HepG2 (cell line): ENCODE data around the gene AKAP8L. TPM values are rescaled to one million over a fixed set of nuclear protein-coding genes. Genes with fewer than 3 reads are reported as not detected.

Experiments
- microRNA counts: library from miRNA; unstranded; fragments of <30 nt; microRNA quantifications from one replicate; lab custom pipeline; 2015
- microRNA-seq: library from miRNA; unstranded; fragments of <30 nt; microRNA quantifications from one replicate; pipeline ENCODE4, GENCODE V29; 2020
- polyA plus RNA-seq, 8 experiments: library from polyadenylated mRNA; depleted of rRNA in 3 of 8; stranded (reverse) in 7 of 8; unstranded in 1 of 8; fragments of >200 nt; fragmentation: Illumina TruSeq in 4 of 8; extraction: Trizol in 4 of 8; gene quantifications; 2 replicates each; pipeline versions ENCODE4 v1.2.1 to v1.2.3, GENCODE V29; 2011 to 2016; ENCODE audit warnings: low read depth in 4 of 8, missing spikeins in 1 of 8, mixed read lengths in 1 of 8; ENCODE audit not compliant: insufficient read depth in 1 of 8
- small RNA-seq, 3 experiments: library from RNA; depleted of rRNA; stranded (forward); fragments of <200 nt; gene quantifications; one replicate each; pipeline ENCODE3, GENCODE V24; 2012; ENCODE audit warnings: low read depth in 2 of 3, low replicate concordance in 1 of 3; ENCODE audit not compliant: insufficient read length in 3 of 3, insufficient read depth in 2 of 3
- total RNA-seq, 5 experiments: library from RNA; depleted of rRNA; stranded (reverse); fragments of >200 nt; fragmentation: Illumina TruSeq; extraction: Trizol; gene quantifications; 2 replicates each; pipeline ENCODE4 v1.2.3, GENCODE V29; 2016; ENCODE audit warnings: low read depth in 1 of 5

The AKAP8L gene
- total and polyA plus RNA-seq, 2 of the 13 experiments (the other 11 are each of a cell fraction or from before 2014, with no cell fraction given), result 48.2 to 49.6 TPM

MicroRNAs encoded within 50 kb of the gene (microRNA counts, 767-probe panel; counts per million panel counts)
- not detected for microRNA hsa-miR-1470 (lab: Ali Mortazavi, UCI)

Small RNA genes within 50 kb of the gene (microRNA-seq; reads per million reads assigned to microRNA genes)
- not detected for gene MIR1470

Small RNA genes within 50 kb of the gene (small RNA-seq; reads per million reads assigned to genes)
- gene AC005776.1, result 0 reads per million in 3 experiments
- gene MIR1470, result 0 reads per million in 3 experiments

Other genes starting within 250 kb of the AKAP8L start
- 0.09 TPM in 1 of 2 replicates, not detected in the other for gene NOTCH3, start 218.0 kb downstream of the AKAP8L start, total RNA-seq (2016; rRNA removed; fragmentation: Illumina TruSeq; extraction: Trizol)
- 0.28 and 0.43 TPM in 2 replicates for gene NOTCH3, start 218.0 kb downstream of the AKAP8L start, polyA plus RNA-seq (2011; rRNA removed)
- gene EPHX3, start 186.5 kb downstream of the AKAP8L start, total RNA-seq (2016; rRNA removed; fragmentation: Illumina TruSeq; extraction: Trizol), result 0.07 TPM in 1 of 2 replicates, not detected in the other
- 0.15 and 0.17 TPM in 2 replicates for gene EPHX3, start 186.5 kb downstream of the AKAP8L start, polyA plus RNA-seq (2011; rRNA removed)
- 11.4 TPM in 2 replicates for gene BRD4, start 86.4 kb downstream of the AKAP8L start, total RNA-seq (2016; rRNA removed; fragmentation: Illumina TruSeq; extraction: Trizol)
- 10.5 TPM in 2 replicates for gene BRD4, start 86.4 kb downstream of the AKAP8L start, polyA plus RNA-seq (2011; rRNA removed)
- gene AKAP8, start 39.2 kb downstream of the AKAP8L start, total RNA-seq (2016; rRNA removed; fragmentation: Illumina TruSeq; extraction: Trizol), result 21.2 and 22.1 TPM in 2 replicates
- gene AKAP8, start 39.2 kb downstream of the AKAP8L start, polyA plus RNA-seq (2011; rRNA removed), result 15.2 and 15.9 TPM in 2 replicates
- gene WIZ, start 31.0 kb upstream of the AKAP8L start, total RNA-seq (2016; rRNA removed; fragmentation: Illumina TruSeq; extraction: Trizol), result 4.7 and 5.1 TPM in 2 replicates
- gene WIZ, start 31.0 kb upstream of the AKAP8L start, polyA plus RNA-seq (2011; rRNA removed), result 4.8 and 6.3 TPM in 2 replicates
- gene RASAL3, start 45.6 kb upstream of the AKAP8L start, total RNA-seq (2016; rRNA removed; fragmentation: Illumina TruSeq; extraction: Trizol), result not detected in 2 replicates
- gene RASAL3, start 45.6 kb upstream of the AKAP8L start, polyA plus RNA-seq (2011; rRNA removed), result not detected in 2 replicates
- 0.49 and 1.0 TPM in 2 replicates for gene PGLYRP2, start 60.5 kb upstream of the AKAP8L start, total RNA-seq (2016; rRNA removed; fragmentation: Illumina TruSeq; extraction: Trizol)
- gene PGLYRP2, start 60.5 kb upstream of the AKAP8L start, polyA plus RNA-seq (2011; rRNA removed), result 0.04 and 0.35 TPM in 2 replicates
- not detected in 2 replicates for gene CYP4F22, start 89.5 kb upstream of the AKAP8L start, total RNA-seq (2016; rRNA removed; fragmentation: Illumina TruSeq; extraction: Trizol)
- 0.05 and 0.09 TPM in 2 replicates for gene CYP4F22, start 89.5 kb upstream of the AKAP8L start, polyA plus RNA-seq (2011; rRNA removed)
- not detected in 2 replicates for gene CYP4F8, start 196.2 kb upstream of the AKAP8L start, total RNA-seq (2016; rRNA removed; fragmentation: Illumina TruSeq; extraction: Trizol)
- gene CYP4F8, start 196.2 kb upstream of the AKAP8L start, polyA plus RNA-seq (2011; rRNA removed), result not detected in 2 replicates
- gene CYP4F3, start 221.9 kb upstream of the AKAP8L start, total RNA-seq (2016; rRNA removed; fragmentation: Illumina TruSeq; extraction: Trizol), result 5.6 and 17.8 TPM in 2 replicates
- gene CYP4F3, start 221.9 kb upstream of the AKAP8L start, polyA plus RNA-seq (2011; rRNA removed), result 22.8 and 36.6 TPM in 2 replicates